ENCODE data around the gene TTLL8.

TTLL8 gene

GRCh38 chr22:50082197-50082715 lies 24.2 kb upstream of the TTLL8 start:
- no peak for FAIRE-seq

- no peak for FAIRE-seq
These were observed 23.5 kb upstream of the TTLL8 start for GRCh38 chr22:50081426-50082196.

- FAIRE-seq: no peak
These were observed 22.0 kb upstream of the TTLL8 start for GRCh38 chr22:50080077-50080465.

- FAIRE-seq: no peak
These were observed 20.7 kb upstream of the TTLL8 start for GRCh38 chr22:50078761-50079160.

GRCh38 chr22:50078246-50078645 lies 20.1 kb upstream of the TTLL8 start:
- FAIRE-seq: no peak

- FAIRE-seq: no peak
These were observed 18.8 kb upstream of the TTLL8 start for GRCh38 chr22:50076646-50077535.

- FAIRE-seq: no peak
These were observed 16.7 kb upstream of the TTLL8 start for GRCh38 chr22:50074551-50075530.

- FAIRE-seq: no peak
These were observed 16.0 kb upstream of the TTLL8 start for GRCh38 chr22:50074056-50074455.

GRCh38 chr22:50072714-50073538 lies 14.8 kb upstream of the TTLL8 start:
- FAIRE-seq: no peak

GRCh38 chr22:50072167-50072555 lies 14.1 kb upstream of the TTLL8 start:
- FAIRE-seq: no peak

- no peak for FAIRE-seq
These were observed 13.5 kb upstream of the TTLL8 start for GRCh38 chr22:50071432-50072166.

- FAIRE-seq: no peak
These were observed 12.3 kb upstream of the TTLL8 start for GRCh38 chr22:50070366-50070765.

GRCh38 chr22:50068096-50068495 lies 10.0 kb upstream of the TTLL8 start:
- no peak for FAIRE-seq

GRCh38 chr22:50067244-50067643 lies 9.1 kb upstream of the TTLL8 start:
- no peak for FAIRE-seq

GRCh38 chr22:50064453-50064852 lies 6.4 kb upstream of the TTLL8 start:
- no peak for FAIRE-seq

GRCh38 chr22:50063589-50064393 lies 5.7 kb upstream of the TTLL8 start:
- no peak for FAIRE-seq

GRCh38 chr22:50062509-50063135 lies 4.5 kb upstream of the TTLL8 start:
- FAIRE-seq: no peak

- FAIRE-seq: no peak
These were observed 3.8 kb upstream of the TTLL8 start for GRCh38 chr22:50061824-50062355.

GRCh38 chr22:50061141-50061823 lies 3.2 kb upstream of the TTLL8 start:
- FAIRE-seq: no peak

Data from G401.6 (cell line).